A549 (cell line): ENCODE measurements around the gene NAV2. TPM values are rescaled to one million over a fixed set of nuclear protein-coding genes. Genes with fewer than 3 reads are reported as not detected.
A peak's percentile ranks its signal among the peaks of the same experiment; 100 is the strongest.

ENCODE experiments used
- ATAC-seq, 2 experiments: fragments of 200-7000 bp in 1 of 2; fragments of >200 bp in 1 of 2; cut with Nextera tagmentation in 1 of 2; cut with Tn5 transposase in 1 of 2; 3 replicates each; pipeline versions ENCODE4 v1.8.0 to v1.9.1; 2018 to 2020; ENCODE audit warnings: mild to moderate bottlenecking in 1 of 2, moderate library complexity in 1 of 2
- CTCF ChIA-PET: fragments of 300-600 bp; sonication (Branson Sonifier 250); formaldehyde crosslinking; extraction: SDS; loops from one replicate; lab custom pipeline; 2021; ENCODE audit warnings: antibody characterized with exemption, inconsistent platforms; lab: Yijun Ruan, JAX
- POLR2A ChIA-PET: fragments of 350-600 bp; formaldehyde crosslinking; extraction: SDS; loops from one replicate; lab custom pipeline; 2021; ENCODE audit warnings: antibody characterized with exemption, inconsistent platforms; lab: Yijun Ruan, JAX
- DNase-seq, 2 experiments: peaks; one replicate each; pipeline versions ENCODE4 v3.0.0 to v3.0.0-alpha.2; 2011 to 2016; ENCODE audit warnings: low read depth in 1 of 2, low spot score in 1 of 2
- FAIRE-seq: peaks from 2 replicates; lab custom pipeline; 2011; peaks lifted over from hg19 to GRCh38; lab: Jason Lieb, UNC
- H3K27ac ChIP-seq, 2 experiments: fragments of >200 bp; sonication (Bioruptor Twin); formaldehyde crosslinking; 3 replicates each; pipeline ENCODE4 v1.5.1; 2016 to 2017
- H3K4me1 ChIP-seq: fragments of >200 bp; sonication (Bioruptor Twin); formaldehyde crosslinking; 3 replicates; pipeline ENCODE4 v1.6.1; 2016
- H3K4me2 ChIP-seq: fragments of >200 bp; sonication (Bioruptor Twin); formaldehyde crosslinking; 3 replicates; pipeline ENCODE4 v1.6.1; 2016
- H3K4me3 ChIP-seq: fragments of >200 bp; sonication (Bioruptor Twin); formaldehyde crosslinking; 3 replicates; pipeline ENCODE4 v1.5.1; 2016
- H3K9me3 ChIP-seq: fragments of >200 bp; sonication (Bioruptor Twin); formaldehyde crosslinking; 3 replicates; pipeline ENCODE4 v1.6.1; 2016
- BHLHE40 ChIP-seq: IDR thresholded peaks from 2 replicates; pipeline ENCODE4 v1.6.1; 2012; ENCODE audit warnings: low read depth, low read length, inconsistent platforms
- CBX8 ChIP-seq: fragments of 200-600 bp; sonication (generic); IDR thresholded peaks from 2 replicates; pipeline ENCODE4 v1.6.1; 2016
- CEBPB ChIP-seq, 2 experiments: fragments of >200 bp in 1 of 2; sonication (Bioruptor Twin) in 1 of 2; formaldehyde crosslinking in 1 of 2; IDR thresholded peaks; 2 replicates each; pipeline ENCODE4 v1.6.1; 2012 to 2016
- CHD2 ChIP-seq: fragments of 150-350 bp; IDR thresholded peaks from 2 replicates; pipeline ENCODE4 v1.6.1; 2014; ENCODE audit warnings: low read length; ENCODE audit not compliant: partially characterized antibody
- CHD4 ChIP-seq: fragments of 200-600 bp; sonication (generic); IDR thresholded peaks from 2 replicates; pipeline ENCODE4 v1.6.1; 2016; ENCODE audit warnings: antibody characterized with exemption, mild to moderate bottlenecking, borderline replicate concordance
- EHMT2 ChIP-seq: fragments of 200-600 bp; sonication (generic); IDR thresholded peaks from 2 replicates; pipeline ENCODE4 v1.6.1; 2016; ENCODE audit warnings: antibody characterized with exemption, low read depth, mild to moderate bottlenecking, moderate library complexity
- FOSL2 ChIP-seq, 2 experiments: fragments of 450-650 bp in 1 of 2; fragments of >200 bp in 1 of 2; sonication (Bioruptor Twin) in 1 of 2; formaldehyde crosslinking; IDR thresholded peaks; 2 replicates each; pipeline versions ENCODE4 v1.5.0 to v1.6.1; 2016 to 2020; ENCODE audit warnings: mild to moderate bottlenecking in 1 of 2, moderate library complexity in 1 of 2
- GATA3 ChIP-seq: IDR thresholded peaks from 2 replicates; pipeline ENCODE4 v1.6.1; 2012; ENCODE audit warnings: borderline replicate concordance
- HOXB13 ChIP-seq: fragments of 250-450 bp; sonication (Bioruptor Pico); IDR thresholded peaks from 2 replicates; pipeline ENCODE4 v1.5.0; 2020; ENCODE audit warnings: low read depth, mild to moderate bottlenecking, moderate library complexity
- MAFK ChIP-seq: fragments of 450-650 bp; IDR thresholded peaks from 2 replicates; pipeline ENCODE4 v1.6.1; 2014; ENCODE audit not compliant: partially characterized antibody
- RAD21 ChIP-seq, 2 experiments: fragments of >200 bp in 1 of 2; sonication (Bioruptor Twin) in 1 of 2; formaldehyde crosslinking in 1 of 2; IDR thresholded peaks in 1 of 2; conservative IDR thresholded peaks in 1 of 2; 2 replicates in 1 of 2; 3 replicates in 1 of 2; pipeline ENCODE4 v1.6.1; 2012 to 2018; ENCODE audit warnings: inconsistent platforms in 1 of 2
- RARB ChIP-seq: fragments of 250-450 bp; sonication (Bioruptor Pico); IDR thresholded peaks from 2 replicates; pipeline ENCODE4 v1.8.0; 2021; ENCODE audit warnings: mild to moderate bottlenecking, moderate library complexity
- REST ChIP-seq: fragments of 200-600 bp; sonication (generic); IDR thresholded peaks from 2 replicates; pipeline ENCODE4 v1.6.1; 2016; ENCODE audit warnings: antibody characterized with exemption, mild to moderate bottlenecking, moderate library complexity
- TP53 ChIP-seq: fragments of 250-450 bp; sonication (Bioruptor Pico); IDR thresholded peaks from 2 replicates; pipeline ENCODE4 v1.5.0; 2021; ENCODE audit warnings: mild to moderate bottlenecking, moderate library complexity
- ZSCAN20 ChIP-seq: fragments of 250-450 bp; sonication (Bioruptor Pico); IDR thresholded peaks from 2 replicates; pipeline ENCODE4 v1.8.0; 2022; ENCODE audit warnings: mild to moderate bottlenecking, moderate library complexity
- WGBS: methylation state at CpG from one replicate; pipeline ENCODE4 v1.1.6; 2017; ENCODE audit errors: missing lambda C conversion rate; 5-methylcytosine and 5-hydroxymethylcytosine counted together
- polyA plus RNA-seq, 4 experiments: library from polyadenylated mRNA; depleted of rRNA in 3 of 4; stranded (reverse); fragments of >200 nt; fragmentation: RNase III in 1 of 4; extraction: RNeasy Plus Mini Kit Qiagen cat#74134 plus additional on column Dnase treatment in 1 of 4; gene quantifications; 2 replicates in 3 of 4; 3 replicates in 1 of 4; pipeline ENCODE4 v1.2.3, GENCODE V29; 2011 to 2017

NAV2 gene
- polyA plus RNA-seq, 2 of the 4 experiments (the other 2 are of a cell fraction), result 4.9 to 19.8 TPM

- FAIRE-seq, result no peak
- no peak for DNase-seq
- H3K4me1 ChIP-seq, result peaks cover 32% of the 10 kb centered on the region
- peak overlapping the region; percentile 78 to 88 for H3K27ac ChIP-seq
- WGBS, result 89% methylated on average over 4 of the region's 4 CpGs
- no peak overlapping the region for H3K4me3 ChIP-seq
- ChIA-PET CTCF (interaction anchor here (0.6 to 2.5 kb wide), 4 partner anchors 23 to 499 kb away, joined by 3 to 7 read pairs (median 3); no protein-coding TSS in a partner anchor), POLR2A (interaction anchor here (0.6 kb wide), 1 partner anchor 32 kb away, joined by 3 read pairs; the partner anchor contains the start of gene NAV2)
- no peak for ATAC-seq
- H3K4me2 ChIP-seq, result peak overlapping the region; percentile 66
- TF ChIP-seq FOSL2 (IDR thresholded peaks at IDR 0.05) (no peak), FOSL2 (CRISPR knock-in tag; IDR thresholded peaks at IDR 0.05) (no peak), RAD21 (conservative IDR thresholded peaks at IDR 0.05 in 1 of 2, IDR thresholded peaks at IDR 0.05 in 1 of 2) (no peak), EHMT2 (no peak)
- H3K9me3 ChIP-seq, result no peaks in the 10 kb centered on the region
These were observed 31.7 kb upstream of the NAV2 start for GRCh38 chr11:19680829-19681368.

- 79% methylated on average over 5 of the region's 5 CpGs for WGBS
- DNase-seq, result no peak
- no peaks in the 10 kb centered on the region for H3K9me3 ChIP-seq
- FAIRE-seq, result no peak
- ChIA-PET CTCF (interaction anchor here (1.0 to 1.4 kb wide), 2 partner anchors 29 to 59 kb away, joined by 4 read pairs; partner anchors contain the start of gene NAV2), POLR2A (no interaction called here)
- no peak for ATAC-seq
- no peak overlapping the region for H3K4me2 ChIP-seq
- H3K27ac ChIP-seq, result peak overlapping the region in 1 of 2 experiments; percentile 55; a peak in 2 of 6 replicates
- no peak overlapping the region for H3K4me3 ChIP-seq
- H3K4me1 ChIP-seq, result peaks cover 32% of the 10 kb centered on the region
- TF ChIP-seq MAFK (no peak), CHD2 (no peak), RAD21 (conservative IDR thresholded peaks at IDR 0.05 in 1 of 2, IDR thresholded peaks at IDR 0.05 in 1 of 2) (no peak)
- TF ChIP-seq, all 56 proteins: peak for 0
These were observed 29.4 kb upstream of the NAV2 start for GRCh38 chr11:19683141-19683805.

GRCh38 chr11:19683862-19684491 is 28.7 kb upstream of the NAV2 start:
- Histone ChIP-seq H3K4me3 (no peak overlapping the region), H3K4me2 (no peak overlapping the region), H3K9me3 (no peaks in the 10 kb centered on the region), H3K27ac (no peak overlapping the region), H3K4me1 (peaks cover 32% of the 10 kb centered on the region)
- no peak for TF ChIP-seq CBX8
- peak; percentile 74 to 81; a peak in 3 of 4 replicates for TF ChIP-seq CEBPB (IDR thresholded peaks at IDR 0.05)
- WGBS, result 93% methylated on average over 2 of the region's 2 CpGs
- DNase-seq (no peak), FAIRE-seq (no peak), ATAC-seq (no peak)
- ChIA-PET CTCF (interaction anchor here (1.0 to 1.4 kb wide), 3 partner anchors 14 to 58 kb away, joined by 3 to 4 read pairs (median 4); partner anchors contain the start of gene NAV2), POLR2A (no interaction called here)

- no peak overlapping the region for H3K4me2 ChIP-seq
- ATAC-seq (no peak), FAIRE-seq (no peak), DNase-seq (no peak)
- no peak overlapping the region for H3K4me3 ChIP-seq
- CTCF ChIA-PET, result interaction anchor here (1.2 to 2.0 kb wide), 2 partner anchors 13 to 56 kb away, joined by 3 to 5 read pairs; no protein-coding TSS in a partner anchor
- 45% methylated on average over 1 of the region's 1 CpG for WGBS
- H3K9me3 ChIP-seq, result no peaks in the 10 kb centered on the region
- POLR2A ChIA-PET, result no interaction called here
- no peak overlapping the region for H3K27ac ChIP-seq
- TF ChIP-seq CHD4, result no peak
- TF ChIP-seq HOXB13 (CRISPR knock-in tag), result no peak
- TF ChIP-seq MAFK, result no peak
- TF ChIP-seq REST, result no peak
- no peak for TF ChIP-seq ZSCAN20
- no peak for TF ChIP-seq TP53 (CRISPR knock-in tag)
- no peak for TF ChIP-seq RARB (CRISPR knock-in tag)
- no peak for TF ChIP-seq BHLHE40
- no peak for TF ChIP-seq GATA3
- H3K4me1 ChIP-seq, result peaks cover 14% of the 10 kb centered on the region
These were observed 26.4 kb upstream of the NAV2 start for GRCh38 chr11:19686234-19686633.
